22Rv1 (cell line): ENCODE measurements around the gene LYAR.

Experiments
- CTCF ChIP-seq: fragments of 450-650 bp; IDR thresholded peaks from 2 replicates; pipeline ENCODE4 v1.5.1; 2017; ENCODE audit warnings: mild to moderate bottlenecking
- ZFX ChIP-seq: fragments of 450-650 bp; IDR thresholded peaks from 2 replicates; pipeline ENCODE4 v1.6.1; 2017; ENCODE audit warnings: antibody characterized with exemption, borderline replicate concordance

DNA sequence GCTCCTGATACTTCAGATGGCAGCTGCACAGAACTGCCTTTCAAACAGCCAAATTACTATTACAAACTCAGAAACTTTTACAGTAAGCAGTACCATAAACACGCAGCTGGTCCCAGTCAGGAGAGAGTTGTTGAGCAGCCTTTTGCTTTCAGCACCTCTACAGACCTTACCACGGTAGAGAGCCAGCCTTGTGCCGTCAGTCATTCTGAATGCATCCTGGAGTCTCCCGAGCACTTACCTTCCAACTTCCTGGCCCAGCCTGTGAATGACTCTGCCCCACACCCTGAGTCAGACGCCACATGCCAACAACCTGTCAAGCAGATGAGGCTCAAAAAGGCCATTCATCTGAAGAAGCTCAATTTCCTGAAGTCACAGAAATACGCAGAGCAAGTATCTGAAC lies 12.5 kb upstream of the LYAR start:
- TF ChIP-seq CTCF (no peak), ZFX (no peak)
